ENCODE measurements around the gene ARRDC2. TPM values are rescaled to one million over a fixed set of nuclear protein-coding genes. Genes with fewer than 3 reads are reported as not detected.
A peak's percentile ranks its signal among the peaks of the same experiment; 100 is the strongest.
"Not testable (repeated sequence)": the region's sequence is repeated elsewhere in the genome, so short reads cannot be mapped to it uniquely, and the experiment has no call there.

Gene ARRDC2
- polyA plus RNA-seq, 2 donors: 10.9 to 24.0 TPM

- H3K9me3 ChIP-seq (ENCODE audit: control insufficient read depth in 2 of 2, insufficient read depth in 1 of 2, low read depth in 1 of 2, low read length in 1 of 2): no peaks in the 10 kb centered on the region
- no peaks in the 10 kb centered on the region for H3K36me3 ChIP-seq (ENCODE audit: control insufficient read depth in 2 of 2, insufficient read depth in 2 of 2, low read length in 1 of 2)
- no peaks in the 10 kb centered on the region for H3K27me3 ChIP-seq (ENCODE audit: control insufficient read depth in 1 of 2, insufficient read depth in 2 of 2, low read length in 2 of 2)
- 0% methylated on average over 77 to 105 of the region's 105 CpGs for WGBS, 2 donors
- peak overlapping the region; percentile 64 to 72 for H3K4me3 ChIP-seq (ENCODE audit: low read depth in 1 of 2, low read length in 2 of 2)
- H3K27ac ChIP-seq (ENCODE audit: low read depth in 2 of 2, low read length in 1 of 2): peak overlapping the region; percentile 75 to 86
- H3K4me1 ChIP-seq (ENCODE audit: control insufficient read depth in 2 of 2, insufficient read depth in 2 of 2, low read length in 1 of 2): peaks cover 0 to 7% of the 10 kb centered on the region in 2 donors
These were observed 6.8 kb upstream of the ARRDC2 start for GRCh38 chr19:18000915-18001776.

DNA sequence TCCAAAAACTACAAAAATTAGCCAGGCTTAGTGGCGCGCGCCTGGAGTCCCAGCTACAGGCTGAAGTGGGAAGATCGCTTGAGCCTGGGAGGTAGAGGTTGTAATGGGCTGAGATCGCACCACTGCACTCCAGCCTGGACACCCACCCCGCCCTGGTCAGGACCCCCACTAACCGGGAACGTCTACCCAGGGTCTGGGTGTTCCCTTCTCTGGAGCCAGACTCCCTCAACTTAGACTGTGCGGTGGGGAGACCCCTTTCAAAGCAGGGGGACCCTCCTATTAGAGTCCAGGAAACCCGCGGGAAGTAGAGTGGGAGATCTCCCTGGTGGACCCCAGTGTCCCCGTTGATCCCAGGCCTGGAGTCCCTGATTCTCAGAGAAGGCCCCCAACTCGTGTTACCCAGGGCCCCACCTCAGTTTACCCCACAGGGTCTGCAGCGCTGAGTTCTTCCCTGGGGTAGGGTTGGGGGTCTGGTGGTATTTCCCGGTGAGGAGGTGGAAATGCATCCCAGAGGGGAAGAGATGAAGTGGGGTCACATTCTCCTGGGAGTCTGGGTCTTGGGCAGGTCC, 6.1 kb upstream of the ARRDC2 start:
- peaks cover 0 to 7% of the 10 kb centered on the region in 2 donors for H3K4me1 ChIP-seq (ENCODE audit: control insufficient read depth in 2 of 2, insufficient read depth in 2 of 2, low read length in 1 of 2)
- H3K27me3 ChIP-seq (ENCODE audit: control insufficient read depth in 1 of 2, insufficient read depth in 2 of 2, low read length in 2 of 2): no peaks in the 10 kb centered on the region
- H3K9me3 ChIP-seq (ENCODE audit: control insufficient read depth in 2 of 2, insufficient read depth in 1 of 2, low read depth in 1 of 2, low read length in 1 of 2): no peaks in the 10 kb centered on the region
- H3K4me3 ChIP-seq (ENCODE audit: low read depth in 1 of 2, low read length in 2 of 2): peak overlapping the region; percentile 64 to 72
- peak overlapping the region; percentile 75 to 86 for H3K27ac ChIP-seq (ENCODE audit: low read depth in 2 of 2, low read length in 1 of 2)
- WGBS, 2 donors: 32 to 33% methylated on average over 15 of the region's 15 CpGs
- no peaks in the 10 kb centered on the region for H3K36me3 ChIP-seq (ENCODE audit: control insufficient read depth in 2 of 2, insufficient read depth in 2 of 2, low read length in 1 of 2)

DNA sequence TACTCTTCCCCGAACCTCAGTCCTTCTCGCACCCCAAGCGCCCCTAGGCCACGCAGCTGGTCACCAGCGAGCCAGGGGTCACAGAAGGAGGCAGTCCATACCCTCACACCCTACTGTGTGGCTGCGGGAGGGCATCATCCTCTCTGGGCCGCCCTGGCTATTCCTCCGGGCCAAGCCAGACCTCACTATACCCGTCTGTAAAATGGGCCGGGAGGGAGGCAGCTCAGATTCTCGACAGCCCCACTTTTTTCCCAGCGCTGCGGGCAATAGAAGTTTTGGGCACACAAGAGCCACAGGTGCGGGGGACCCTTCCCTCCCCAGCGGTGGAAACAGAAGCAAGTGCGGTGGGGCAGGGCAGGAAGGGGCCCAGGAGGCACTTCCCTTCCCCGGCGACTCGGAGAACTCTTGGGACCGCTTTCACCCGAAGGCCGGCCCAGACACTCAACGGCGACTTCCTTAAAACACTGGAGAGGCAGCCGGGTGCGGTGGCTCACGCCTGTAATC, 5.6 kb upstream of the ARRDC2 start:
- H3K4me1 ChIP-seq (ENCODE audit: control insufficient read depth in 2 of 2, insufficient read depth in 2 of 2, low read length in 1 of 2): peaks cover 0 to 7% of the 10 kb centered on the region in 2 donors
- no peaks in the 10 kb centered on the region for H3K27me3 ChIP-seq (ENCODE audit: control insufficient read depth in 1 of 2, insufficient read depth in 2 of 2, low read length in 2 of 2)
- H3K9me3 ChIP-seq (ENCODE audit: control insufficient read depth in 2 of 2, insufficient read depth in 1 of 2, low read depth in 1 of 2, low read length in 1 of 2): no peaks in the 10 kb centered on the region
- no peaks in the 10 kb centered on the region for H3K36me3 ChIP-seq (ENCODE audit: control insufficient read depth in 2 of 2, insufficient read depth in 2 of 2, low read length in 1 of 2)
- H3K4me3 ChIP-seq (ENCODE audit: low read depth in 1 of 2, low read length in 2 of 2): peak overlapping the region; percentile 64 to 72
- H3K27ac ChIP-seq (ENCODE audit: low read depth in 2 of 2, low read length in 1 of 2): peak overlapping the region in 1 of 2 donors; percentile 75
- 78 to 80% methylated on average over 26 to 27 of the region's 27 CpGs for WGBS, 2 donors

DNA sequence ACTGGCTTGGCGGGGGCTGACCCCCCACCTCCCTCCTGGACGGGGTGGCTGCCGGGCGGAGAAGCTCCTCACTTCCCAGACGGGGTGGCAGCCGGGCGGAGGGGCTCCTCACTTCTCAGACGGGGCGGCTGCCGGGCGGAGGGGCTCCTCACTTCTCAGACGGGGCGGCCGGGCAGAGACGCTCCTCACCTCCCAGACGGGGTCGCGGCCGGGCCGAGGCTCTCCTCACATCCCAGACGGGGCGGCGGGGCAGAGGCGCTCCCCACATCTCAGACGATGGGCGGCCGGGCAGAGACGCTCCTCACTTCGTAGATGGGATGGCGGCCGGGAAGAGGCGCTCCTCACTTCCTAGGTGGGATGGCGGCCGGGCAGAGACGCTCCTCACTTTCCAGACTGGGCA, 2.2 kb upstream of the ARRDC2 start:
- not testable (repeated sequence) for H3K27ac ChIP-seq (ENCODE audit: low read depth in 2 of 2, low read length in 1 of 2); H3K27me3 ChIP-seq (ENCODE audit: control insufficient read depth in 1 of 2, insufficient read depth in 2 of 2, low read length in 2 of 2); H3K4me3 ChIP-seq (ENCODE audit: low read depth in 1 of 2, low read length in 2 of 2); H3K9me3 ChIP-seq (ENCODE audit: control insufficient read depth in 2 of 2, insufficient read depth in 1 of 2, low read depth in 1 of 2, low read length in 1 of 2)
- H3K4me1 ChIP-seq (ENCODE audit: control insufficient read depth in 2 of 2, insufficient read depth in 2 of 2, low read length in 1 of 2): peaks cover 11 to 17% of the 10 kb centered on the region in 2 donors
- peaks cover 7 to 21% of the 10 kb centered on the region in 2 donors for H3K36me3 ChIP-seq (ENCODE audit: control insufficient read depth in 2 of 2, insufficient read depth in 2 of 2, low read length in 1 of 2)
- 96 to 97% methylated on average over 16 to 35 of the region's 35 CpGs for WGBS, 2 donors

- H3K36me3 ChIP-seq (ENCODE audit: control insufficient read depth in 2 of 2, insufficient read depth in 2 of 2, low read length in 1 of 2): peaks cover 7 to 21% of the 10 kb centered on the region in 2 donors
- peaks cover 7 to 17% of the 10 kb centered on the region in 2 donors for H3K4me1 ChIP-seq (ENCODE audit: control insufficient read depth in 2 of 2, insufficient read depth in 2 of 2, low read length in 1 of 2)
- H3K9me3 ChIP-seq (ENCODE audit: control insufficient read depth in 2 of 2, insufficient read depth in 1 of 2, low read depth in 1 of 2, low read length in 1 of 2): no peaks in the 10 kb centered on the region
- H3K4me3 ChIP-seq (ENCODE audit: low read depth in 1 of 2, low read length in 2 of 2): peak overlapping the region; percentile 49 to 57
- peak overlapping the region; percentile 92 to 96 for H3K27ac ChIP-seq (ENCODE audit: low read depth in 2 of 2, low read length in 1 of 2)
- WGBS, 2 donors: 1 to 3% methylated on average over 46 of the region's 46 CpGs
- no peaks in the 10 kb centered on the region for H3K27me3 ChIP-seq (ENCODE audit: control insufficient read depth in 1 of 2, insufficient read depth in 2 of 2, low read length in 2 of 2)
These were observed 690 bp upstream of the ARRDC2 start for GRCh38 chr19:18007044-18007916.

DNA sequence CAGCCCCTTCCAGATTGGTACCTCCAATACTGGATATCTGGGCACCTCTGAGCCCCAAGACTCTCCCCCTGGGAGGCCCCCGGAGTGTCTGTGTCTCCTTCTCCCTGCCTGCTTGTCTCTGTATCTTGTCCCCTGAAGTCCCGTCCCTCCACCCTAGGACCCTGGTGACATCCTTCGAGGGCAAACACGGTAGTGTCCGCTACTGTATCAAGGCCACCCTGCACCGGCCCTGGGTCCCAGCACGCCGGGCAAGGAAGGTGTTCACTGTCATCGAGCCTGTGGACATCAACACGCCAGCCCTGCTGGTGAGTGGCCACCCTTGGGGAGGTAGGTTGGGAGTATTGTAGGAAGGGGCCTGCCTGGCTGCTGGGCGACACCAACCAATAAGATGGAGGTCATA, 844 bp downstream of the ARRDC2 start:
- peak overlapping the region; percentile 38 to 70 for H3K4me3 ChIP-seq (ENCODE audit: low read depth in 1 of 2, low read length in 2 of 2)
- H3K9me3 ChIP-seq (ENCODE audit: control insufficient read depth in 2 of 2, insufficient read depth in 1 of 2, low read depth in 1 of 2, low read length in 1 of 2): no peaks in the 10 kb centered on the region
- peak overlapping the region in 1 of 2 donors; percentile 23 for H3K27ac ChIP-seq (ENCODE audit: low read depth in 2 of 2, low read length in 1 of 2)
- WGBS, 2 donors: 93 to 94% methylated on average over 11 of the region's 11 CpGs
- H3K4me1 ChIP-seq (ENCODE audit: control insufficient read depth in 2 of 2, insufficient read depth in 2 of 2, low read length in 1 of 2): peaks cover 7 to 17% of the 10 kb centered on the region in 2 donors
- H3K36me3 ChIP-seq (ENCODE audit: control insufficient read depth in 2 of 2, insufficient read depth in 2 of 2, low read length in 1 of 2): peaks cover 7 to 31% of the 10 kb centered on the region in 2 donors
- H3K27me3 ChIP-seq (ENCODE audit: control insufficient read depth in 1 of 2, insufficient read depth in 2 of 2, low read length in 2 of 2): no peaks in the 10 kb centered on the region

DNA sequence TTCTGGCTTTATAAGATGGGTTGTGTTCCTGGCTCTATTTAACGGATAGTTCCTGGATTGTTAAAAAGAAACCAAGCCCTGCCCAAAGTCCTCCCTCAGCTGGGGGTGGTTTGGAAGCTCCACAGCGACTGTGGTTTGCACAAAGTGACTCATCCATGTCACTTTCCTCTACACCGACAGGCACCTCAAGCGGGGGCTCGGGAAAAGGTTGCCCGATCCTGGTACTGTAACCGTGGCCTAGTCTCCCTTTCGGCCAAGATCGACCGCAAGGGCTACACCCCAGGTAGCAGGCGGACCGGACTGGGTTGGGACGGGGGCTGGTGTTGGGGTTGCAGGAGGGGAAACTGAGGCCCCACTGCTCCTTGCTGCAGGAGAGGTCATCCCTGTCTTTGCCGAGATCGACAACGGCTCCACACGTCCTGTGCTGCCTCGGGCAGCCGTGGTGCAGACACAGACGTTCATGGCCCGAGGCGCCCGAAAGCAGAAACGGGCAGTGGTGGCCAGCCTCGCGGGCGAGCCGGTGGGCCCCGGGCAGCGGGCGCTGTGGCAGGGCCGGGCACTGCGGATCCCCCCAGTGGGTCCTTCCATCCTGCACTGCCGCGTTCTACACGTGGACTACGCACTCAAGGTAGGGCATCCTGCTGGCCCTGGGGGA, 1.6 kb downstream of the ARRDC2 start:
- Histone ChIP-seq H3K36me3 (ENCODE audit: control insufficient read depth in 2 of 2, insufficient read depth in 2 of 2, low read length in 1 of 2) (peaks cover 7 to 31% of the 10 kb centered on the region in 2 donors), H3K9me3 (ENCODE audit: control insufficient read depth in 2 of 2, insufficient read depth in 1 of 2, low read depth in 1 of 2, low read length in 1 of 2) (no peaks in the 10 kb centered on the region), H3K4me1 (ENCODE audit: control insufficient read depth in 2 of 2, insufficient read depth in 2 of 2, low read length in 1 of 2) (peaks cover 7 to 17% of the 10 kb centered on the region in 2 donors), H3K27me3 (ENCODE audit: control insufficient read depth in 1 of 2, insufficient read depth in 2 of 2, low read length in 2 of 2) (no peaks in the 10 kb centered on the region), H3K4me3 (ENCODE audit: low read depth in 1 of 2, low read length in 2 of 2) (peak overlapping the region in 1 of 2 donors; percentile 70), H3K27ac (ENCODE audit: low read depth in 2 of 2, low read length in 1 of 2) (no peak overlapping the region)
- WGBS, 2 donors: 91 to 92% methylated on average over 37 of the region's 37 CpGs

DNA sequence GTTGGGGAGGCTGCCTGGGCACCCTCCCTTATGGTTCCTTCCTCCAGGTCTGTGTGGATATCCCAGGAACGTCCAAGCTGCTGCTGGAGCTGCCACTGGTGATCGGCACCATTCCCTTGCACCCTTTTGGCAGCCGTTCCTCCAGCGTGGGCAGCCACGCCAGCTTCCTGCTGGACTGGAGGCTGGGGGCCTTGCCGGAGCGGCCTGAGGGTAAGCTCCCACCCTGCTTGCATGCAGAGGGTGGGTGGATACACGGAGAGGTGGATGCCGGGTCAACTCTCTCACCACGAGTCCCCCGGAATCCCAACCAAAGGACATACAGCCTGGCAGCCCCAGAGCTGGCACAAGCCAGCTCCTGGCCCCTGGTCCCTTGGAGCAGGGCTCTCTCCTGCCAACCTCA, 2.2 kb downstream of the ARRDC2 start:
- Histone ChIP-seq H3K4me3 (ENCODE audit: low read depth in 1 of 2, low read length in 2 of 2) (peak overlapping the region in 1 of 2 donors; percentile 70), H3K27ac (ENCODE audit: low read depth in 2 of 2, low read length in 1 of 2) (no peak overlapping the region), H3K36me3 (ENCODE audit: control insufficient read depth in 2 of 2, insufficient read depth in 2 of 2, low read length in 1 of 2) (peaks cover 7 to 31% of the 10 kb centered on the region in 2 donors), H3K27me3 (ENCODE audit: control insufficient read depth in 1 of 2, insufficient read depth in 2 of 2, low read length in 2 of 2) (no peaks in the 10 kb centered on the region), H3K4me1 (ENCODE audit: control insufficient read depth in 2 of 2, insufficient read depth in 2 of 2, low read length in 1 of 2) (peaks cover 7 to 17% of the 10 kb centered on the region in 2 donors), H3K9me3 (ENCODE audit: control insufficient read depth in 2 of 2, insufficient read depth in 1 of 2, low read depth in 1 of 2, low read length in 1 of 2) (no peaks in the 10 kb centered on the region)
- 83 to 91% methylated on average over 11 of the region's 11 CpGs for WGBS, 2 donors
